Skeletal muscle satellite cell (primary cell): ENCODE measurements around the gene MTMR3.

ENCODE experiments used
- H3K27me3 ChIP-seq: 2 replicates; pipeline ENCODE4 v1.7.0; 2013; ENCODE audit warnings: low read length; ENCODE audit not compliant: control insufficient read depth, insufficient read depth
- H3K36me3 ChIP-seq: 2 replicates; pipeline ENCODE4 v1.7.0; 2013; ENCODE audit warnings: mild to moderate bottlenecking, control low read depth, low read length; ENCODE audit not compliant: insufficient read depth
- H3K4me1 ChIP-seq: 2 replicates; pipeline ENCODE4 v1.7.0; 2013; ENCODE audit warnings: low read length; ENCODE audit not compliant: control insufficient read depth, insufficient read depth
- H3K4me2 ChIP-seq: 2 replicates; pipeline ENCODE4 v1.7.0; 2013; ENCODE audit warnings: mild to moderate bottlenecking, low read length
- H3K4me3 ChIP-seq: 2 replicates; pipeline ENCODE4 v1.7.0; 2013; ENCODE audit warnings: low read length
- H3K9ac ChIP-seq: 2 replicates; pipeline ENCODE4 v1.7.0; 2013; ENCODE audit warnings: mild to moderate bottlenecking, low read depth, low read length, moderate library complexity
- H3K9me3 ChIP-seq: replicated peaks from 2 replicates; pipeline ENCODE4 v1.7.0; 2013; ENCODE audit warnings: mild to moderate bottlenecking, control low read depth, low read length

Gene MTMR3

GRCh38 chr22:29872144-29872893 lies 10.7 kb upstream of the MTMR3 start:
- H3K9ac ChIP-seq, result no peak overlapping the region
- H3K9me3 ChIP-seq, result no peaks in the 10 kb centered on the region
- H3K4me2 ChIP-seq, result no peak overlapping the region
- no peak overlapping the region for H3K4me3 ChIP-seq
- no peaks in the 10 kb centered on the region for H3K4me1 ChIP-seq
- H3K36me3 ChIP-seq, result no peaks in the 10 kb centered on the region
- peaks cover 9% of the 10 kb centered on the region for H3K27me3 ChIP-seq

- Histone ChIP-seq H3K36me3 (no peaks in the 10 kb centered on the region), H3K9ac (no peak overlapping the region), H3K27me3 (peaks cover 9% of the 10 kb centered on the region), H3K9me3 (no peaks in the 10 kb centered on the region), H3K4me3 (no peak overlapping the region), H3K4me1 (peaks cover 3% of the 10 kb centered on the region), H3K4me2 (no peak overlapping the region)
These were observed 10.0 kb upstream of the MTMR3 start for GRCh38 chr22:29872989-29873388.

GRCh38 chr22:29873943-29874342 lies 9.0 kb upstream of the MTMR3 start:
- Histone ChIP-seq H3K4me1 (peaks cover 6% of the 10 kb centered on the region), H3K9ac (no peak overlapping the region)

GRCh38 chr22:29877620-29878019 lies 5.4 kb upstream of the MTMR3 start:
- no peak overlapping the region for H3K4me3 ChIP-seq
- H3K4me2 ChIP-seq, result no peak overlapping the region
- H3K9me3 ChIP-seq, result no peaks in the 10 kb centered on the region
- no peak overlapping the region for H3K9ac ChIP-seq
- H3K4me1 ChIP-seq, result peaks cover 6% of the 10 kb centered on the region
- H3K27me3 ChIP-seq, result peaks cover 3% of the 10 kb centered on the region
- no peaks in the 10 kb centered on the region for H3K36me3 ChIP-seq

More at GRCh38 chr22:29873943-29874342, 9.0 kb upstream of the MTMR3 start:
- Histone ChIP-seq H3K9me3 (no peaks in the 10 kb centered on the region), H3K4me2 (no peak overlapping the region), H3K4me3 (no peak overlapping the region), H3K27me3 (peaks cover 9% of the 10 kb centered on the region), H3K36me3 (no peaks in the 10 kb centered on the region)

- Histone ChIP-seq H3K4me3 (no peak overlapping the region), H3K9me3 (no peaks in the 10 kb centered on the region), H3K4me1 (peaks cover 10% of the 10 kb centered on the region), H3K9ac (no peak overlapping the region), H3K36me3 (no peaks in the 10 kb centered on the region), H3K4me2 (no peak overlapping the region), H3K27me3 (no peaks in the 10 kb centered on the region)
These were observed 3.2 kb upstream of the MTMR3 start for GRCh38 chr22:29879753-29880152.

GRCh38 chr22:29882716-29883044 lies 294 bp upstream of the MTMR3 start:
- H3K4me2 ChIP-seq, result peak overlapping the region; percentile 69
- H3K4me3 ChIP-seq, result peak overlapping the region; percentile 100
- H3K27me3 ChIP-seq, result no peaks in the 10 kb centered on the region
- peaks cover 10% of the 10 kb centered on the region for H3K4me1 ChIP-seq
- H3K9me3 ChIP-seq, result no peaks in the 10 kb centered on the region
- no peak overlapping the region for H3K9ac ChIP-seq
- no peaks in the 10 kb centered on the region for H3K36me3 ChIP-seq

GRCh38 chr22:29883775-29884097 lies 762 bp downstream of the MTMR3 start:
- H3K4me2 ChIP-seq, result peak overlapping the region; percentile 87
- no peaks in the 10 kb centered on the region for H3K36me3 ChIP-seq
- H3K4me3 ChIP-seq, result peak overlapping the region; percentile 100
- no peaks in the 10 kb centered on the region for H3K27me3 ChIP-seq
- H3K9me3 ChIP-seq, result no peaks in the 10 kb centered on the region
- H3K4me1 ChIP-seq, result peaks cover 5% of the 10 kb centered on the region
- H3K9ac ChIP-seq, result peak overlapping the region; percentile 99

- no peaks in the 10 kb centered on the region for H3K27me3 ChIP-seq
- no peak overlapping the region for H3K9ac ChIP-seq
- H3K4me2 ChIP-seq, result no peak overlapping the region
- H3K9me3 ChIP-seq, result no peaks in the 10 kb centered on the region
- H3K4me3 ChIP-seq, result no peak overlapping the region
- H3K36me3 ChIP-seq, result no peaks in the 10 kb centered on the region
- H3K4me1 ChIP-seq, result peaks cover 5% of the 10 kb centered on the region
These were observed 2.6 kb downstream of the MTMR3 start for GRCh38 chr22:29885610-29886009.

GRCh38 chr22:29886596-29886995 lies 3.6 kb downstream of the MTMR3 start:
- H3K4me1 ChIP-seq, result peaks cover 5% of the 10 kb centered on the region
- no peaks in the 10 kb centered on the region for H3K27me3 ChIP-seq
- H3K36me3 ChIP-seq, result no peaks in the 10 kb centered on the region
- H3K4me3 ChIP-seq, result no peak overlapping the region
- no peak overlapping the region for H3K4me2 ChIP-seq
- H3K9ac ChIP-seq, result no peak overlapping the region
- H3K9me3 ChIP-seq, result no peaks in the 10 kb centered on the region

- Histone ChIP-seq H3K4me3 (no peak overlapping the region), H3K4me2 (no peak overlapping the region), H3K27me3 (no peaks in the 10 kb centered on the region), H3K9me3 (no peaks in the 10 kb centered on the region), H3K9ac (no peak overlapping the region), H3K4me1 (peaks cover 5% of the 10 kb centered on the region), H3K36me3 (no peaks in the 10 kb centered on the region)
These were observed 4.4 kb downstream of the MTMR3 start for GRCh38 chr22:29887358-29887757.

GRCh38 chr22:29890760-29891159 lies 7.8 kb downstream of the MTMR3 start:
- Histone ChIP-seq H3K4me3 (no peak overlapping the region), H3K9ac (no peak overlapping the region), H3K4me1 (no peaks in the 10 kb centered on the region), H3K4me2 (no peak overlapping the region), H3K9me3 (no peaks in the 10 kb centered on the region), H3K27me3 (no peaks in the 10 kb centered on the region), H3K36me3 (no peaks in the 10 kb centered on the region)

GRCh38 chr22:29892315-29893156 lies 9.6 kb downstream of the MTMR3 start:
- no peaks in the 10 kb centered on the region for H3K36me3 ChIP-seq
- no peaks in the 10 kb centered on the region for H3K9me3 ChIP-seq
- H3K4me2 ChIP-seq, result no peak overlapping the region
- H3K4me1 ChIP-seq, result no peaks in the 10 kb centered on the region
- H3K27me3 ChIP-seq, result no peaks in the 10 kb centered on the region
- no peak overlapping the region for H3K9ac ChIP-seq
- no peak overlapping the region for H3K4me3 ChIP-seq
